Right forelimb (tissue), 1 donor: ENCODE measurements around the gene DIPK1B.

Experiments
- DNase-seq: peaks from one replicate; pipeline ENCODE4 v3.0.0-alpha.2; 2018

DIPK1B gene

DNA sequence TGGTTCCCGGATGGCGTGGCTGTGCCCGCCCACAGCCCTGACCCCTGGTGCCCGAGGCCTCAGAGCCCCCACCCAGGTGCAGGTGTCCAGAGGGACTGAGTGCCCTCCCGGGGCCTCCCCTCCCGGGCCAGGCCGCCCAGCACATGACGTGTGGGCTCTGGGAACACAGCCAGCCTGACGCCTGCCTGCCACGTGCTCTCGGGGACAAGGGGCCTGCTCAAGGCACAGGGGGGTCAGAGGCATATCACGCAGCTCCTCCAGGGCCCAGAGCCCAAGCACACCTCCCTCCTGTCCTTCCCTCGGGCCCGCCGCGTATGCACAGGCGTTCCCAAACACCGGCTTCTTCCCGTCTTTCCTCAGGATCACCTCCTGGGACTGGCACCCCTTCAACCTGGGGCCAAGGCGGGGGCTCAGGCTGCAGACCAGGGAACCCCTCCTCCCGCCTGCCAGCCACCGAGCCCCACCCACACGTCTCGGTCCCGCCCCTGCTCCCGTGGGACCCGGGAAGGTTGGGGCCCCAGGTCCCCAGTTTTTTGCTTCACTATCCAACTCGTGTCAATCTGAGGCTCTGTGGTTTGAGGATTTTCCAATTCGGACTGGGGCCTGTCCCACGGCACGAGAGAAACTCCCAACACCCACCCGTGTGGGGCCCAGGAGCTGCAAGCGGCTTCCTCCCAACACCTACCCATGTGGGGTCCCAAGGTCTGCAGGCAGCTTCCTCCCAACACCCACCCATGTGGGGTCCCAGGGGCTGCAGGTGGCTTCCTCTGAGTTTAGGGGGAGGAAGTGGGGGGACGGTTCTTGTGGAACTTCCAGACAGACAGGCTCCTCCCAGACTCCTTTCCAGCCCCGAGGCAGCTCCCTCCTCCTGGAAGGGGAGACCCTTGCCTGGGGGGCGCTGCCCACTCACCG is 28.9 kb downstream of the DIPK1B start:
- no peak for DNase-seq

GRCh38 chr9:136741883-136742571 is 29.7 kb downstream of the DIPK1B start:
- DNase-seq = no peak

DNA sequence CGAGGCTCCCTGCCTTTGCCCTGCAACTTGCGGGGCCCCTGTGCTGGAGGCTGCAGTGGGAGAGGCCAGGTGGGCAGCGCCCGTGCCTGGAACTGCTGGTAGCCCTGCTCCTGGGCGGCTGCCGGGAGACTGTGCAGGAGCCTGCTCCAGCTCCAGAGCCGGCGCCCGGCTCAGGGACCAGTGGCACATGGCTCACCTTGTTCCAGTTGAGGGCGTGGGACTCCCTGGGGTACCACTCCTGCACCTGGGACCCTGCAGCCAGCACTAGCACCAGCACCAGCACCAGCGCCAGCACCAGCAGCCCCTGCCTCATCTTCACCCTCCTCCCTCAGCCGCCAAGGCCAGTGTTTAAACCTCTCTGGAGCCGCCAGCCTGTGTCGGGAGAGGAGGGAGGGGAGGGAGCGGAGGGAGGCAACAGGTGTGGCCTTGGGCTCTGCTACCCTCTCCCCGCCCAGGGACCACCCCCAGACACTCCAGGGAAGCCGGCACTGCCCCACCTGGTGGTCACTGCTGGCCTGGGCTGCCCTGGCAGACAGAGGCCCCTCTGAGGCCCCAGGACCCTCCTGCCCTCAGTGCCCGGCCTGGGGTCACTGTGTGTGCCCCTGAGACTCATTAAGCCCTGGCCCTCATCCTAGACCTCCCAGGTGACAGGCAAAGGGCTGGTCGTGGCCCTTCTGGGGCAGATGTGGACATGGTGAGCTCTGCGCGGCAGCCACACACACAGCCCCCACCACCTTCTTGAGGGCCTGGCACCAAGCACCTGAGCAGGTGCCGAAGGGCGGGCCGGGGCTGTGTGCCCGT is 30.4 kb downstream of the DIPK1B start, which contains the start of gene LCN10:
Gene LCN10 (minus strand): TSS at position 350 of the 801 bp plus-strand sequence. CDS start 37 bp downstream, at position 313.
- DNase-seq = no peak

DNA sequence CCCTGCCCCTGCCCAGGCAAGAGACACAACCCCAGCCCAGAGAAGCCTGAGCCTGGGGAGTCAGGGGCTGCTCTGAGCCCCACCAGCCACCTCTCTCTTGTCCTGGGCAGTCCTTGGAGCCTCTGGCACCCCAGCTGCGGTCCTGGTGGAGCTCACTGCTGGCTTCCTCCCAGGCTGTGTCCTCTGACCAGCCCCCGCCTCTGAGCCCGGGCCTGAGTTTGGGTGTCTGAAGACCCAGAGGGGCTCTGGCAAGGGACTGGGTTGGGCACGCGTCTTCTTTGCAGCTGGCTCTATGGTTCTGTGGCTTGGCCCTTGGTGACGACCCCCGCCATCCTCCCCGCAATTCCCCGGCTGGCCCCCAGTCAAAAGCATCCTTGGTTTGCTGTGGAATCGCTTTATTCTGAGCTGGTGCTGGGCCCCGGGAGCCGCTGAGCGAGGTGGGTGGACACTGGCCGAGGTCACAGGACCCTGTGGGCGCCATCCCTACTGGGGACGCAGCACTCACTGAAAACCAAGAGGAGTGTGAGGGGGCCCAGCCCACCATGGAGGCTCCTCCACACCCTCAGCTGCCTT is 31.4 kb downstream of the DIPK1B start:
- DNase-seq = no peak

GRCh38 chr9:136744773-136745172 is 32.4 kb downstream of the DIPK1B start:
- no peak for DNase-seq

DNA sequence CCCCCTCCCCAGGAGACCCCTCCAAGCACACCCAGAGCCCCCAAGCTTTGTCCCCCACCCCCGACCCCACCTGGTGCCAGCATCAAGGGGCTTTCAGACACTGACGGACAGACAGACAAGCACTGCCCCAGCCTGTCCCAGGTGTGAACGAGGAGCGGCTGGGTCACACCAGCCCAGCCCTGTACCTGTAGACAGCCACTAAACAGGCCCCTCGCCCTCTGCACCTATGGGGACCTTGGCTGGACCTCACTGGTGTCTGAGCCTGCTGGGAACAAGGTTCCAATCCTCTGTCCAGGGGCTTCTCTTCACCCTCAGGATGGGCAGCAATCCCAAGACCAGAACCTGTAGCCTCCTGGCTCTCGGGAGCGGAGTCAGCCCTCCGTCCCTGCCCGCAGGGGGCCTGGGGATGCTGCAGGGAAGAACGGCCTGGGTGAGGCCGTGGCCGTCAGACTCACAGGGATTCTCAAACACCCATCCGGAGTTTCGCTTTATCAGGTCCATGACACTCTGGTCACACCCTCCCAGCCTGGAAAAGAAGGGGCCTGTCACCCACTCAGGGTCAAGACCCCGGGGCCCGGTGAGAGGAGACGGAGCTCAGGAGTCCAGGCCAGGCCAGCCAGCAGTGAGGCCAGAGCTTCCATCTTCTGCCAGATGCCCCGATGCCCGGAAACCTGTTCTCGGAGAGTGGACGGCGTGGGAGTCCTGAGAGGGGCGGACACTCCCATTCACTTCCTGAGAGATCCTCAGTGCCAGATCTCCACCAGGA is 33.2 kb downstream of the DIPK1B start:
- peak; percentile 30 for DNase-seq

GRCh38 chr9:136746155-136746490 is 33.8 kb downstream of the DIPK1B start:
- no peak for DNase-seq

- peak; percentile 25 for DNase-seq
These were observed 34.2 kb downstream of the DIPK1B start for GRCh38 chr9:136746621-136747020.

- DNase-seq = peak; percentile 30
These were observed 35.0 kb downstream of the DIPK1B start for GRCh38 chr9:136747161-136748060.

DNA sequence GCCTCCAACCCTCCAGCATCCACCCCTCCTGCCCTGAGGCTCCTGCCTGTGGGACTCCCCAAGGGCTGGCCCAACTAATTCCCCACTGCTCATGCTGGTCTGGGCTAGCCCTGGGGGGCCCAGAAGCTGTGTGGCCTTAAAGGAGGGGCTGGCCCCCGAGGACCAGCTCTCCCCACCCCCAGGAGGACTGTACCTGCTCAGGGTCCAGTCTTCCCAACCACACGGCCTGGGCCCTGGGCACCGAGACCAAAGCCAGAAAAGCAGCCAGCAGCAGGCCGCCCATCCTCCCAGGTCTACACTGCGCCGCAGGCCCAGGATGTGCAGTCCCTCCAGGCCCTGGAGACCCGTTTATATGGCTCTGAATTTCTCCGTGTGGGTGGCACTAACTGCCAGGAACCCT is 35.8 kb downstream of the DIPK1B start, which contains the start of gene LCN6:
Gene LCN6 (minus strand): TSS at position 325 of the 400 bp plus-strand sequence. CDS start 42 bp downstream, at position 283.
- no peak for DNase-seq

GRCh38 chr9:136748666-136749611 is 36.6 kb downstream of the DIPK1B start:
- DNase-seq = peak; percentile 29

- DNase-seq = no peak
These were observed 38.2 kb downstream of the DIPK1B start for GRCh38 chr9:136750526-136750925.

- no peak for DNase-seq
These were observed 38.9 kb downstream of the DIPK1B start for GRCh38 chr9:136751244-136751643.

GRCh38 chr9:136751814-136752213 is 39.4 kb downstream of the DIPK1B start:
- no peak for DNase-seq

GRCh38 chr9:136753371-136754058 is 41.1 kb downstream of the DIPK1B start:
- DNase-seq = no peak

DNA sequence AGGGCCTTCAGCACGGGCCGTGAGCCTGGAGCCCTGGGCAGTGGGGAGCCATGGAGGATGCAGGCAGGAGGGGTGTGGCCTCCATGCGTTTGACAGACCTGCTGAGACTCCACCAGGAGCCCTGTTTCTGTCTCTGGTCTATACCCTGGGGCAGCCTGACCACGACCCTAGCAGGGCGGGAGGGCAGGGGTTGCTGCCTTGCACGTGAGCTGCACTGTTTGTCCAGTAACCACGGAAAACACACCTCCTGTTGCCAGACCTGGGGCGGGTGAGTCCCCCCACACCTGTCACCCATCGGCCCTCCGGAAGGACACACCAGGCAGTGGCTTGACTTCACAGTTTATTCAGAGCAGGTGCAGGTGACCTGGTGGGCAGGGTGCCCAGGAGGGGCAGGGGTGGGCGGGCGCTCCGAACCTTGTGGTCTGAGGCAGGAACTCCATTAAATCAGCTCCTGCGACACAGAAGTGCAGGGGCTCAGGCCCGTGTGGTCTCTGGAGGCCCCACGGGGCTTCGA is 41.7 kb downstream of the DIPK1B start:
- DNase-seq = no peak

DNA sequence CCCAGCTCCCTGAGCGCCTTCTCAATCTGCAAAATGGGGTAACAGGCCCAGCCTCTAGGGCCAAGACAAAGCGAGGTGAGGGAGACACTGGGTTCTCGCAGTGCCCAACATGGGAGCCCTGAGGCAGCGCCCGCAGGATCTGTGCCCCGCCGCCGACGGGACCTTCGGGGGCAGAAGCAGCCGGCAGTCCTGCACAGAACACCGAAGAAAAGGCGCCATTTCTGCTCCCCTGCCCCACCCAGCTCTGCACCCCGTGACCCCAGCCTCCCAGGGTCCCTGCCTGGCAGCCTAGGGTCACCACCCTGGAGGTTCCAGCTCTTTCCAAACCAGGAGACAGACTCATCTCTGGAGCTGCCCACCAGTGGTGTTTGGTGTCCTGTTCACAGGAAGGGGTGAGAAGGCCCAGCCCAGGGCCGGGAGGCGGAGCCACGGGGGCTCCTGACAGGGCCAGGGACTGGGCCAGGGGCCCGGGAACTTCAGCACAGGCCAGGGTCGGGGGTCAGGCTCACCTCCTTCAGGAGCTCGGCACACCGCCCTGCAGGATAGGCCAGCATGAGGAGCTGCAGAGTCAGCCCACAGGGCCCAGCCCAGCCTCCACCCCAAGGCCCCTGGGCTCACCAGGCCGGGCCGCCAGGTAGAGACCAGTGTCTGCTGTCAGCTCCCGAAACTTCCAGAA is 42.4 kb downstream of the DIPK1B start:
- no peak for DNase-seq
